PC-3 (cell line): Measurements from ENCODE around the gene PFAS. TPM values are rescaled to one million over a fixed set of nuclear protein-coding genes. Genes with fewer than 3 reads are reported as not detected.

ENCODE experiments used
- ATAC-seq: fragments of 200-7000 bp; cut with Tn5 transposase; 2 replicates; pipeline ENCODE4 v1.9.1; 2020; ENCODE audit warnings: mild to moderate bottlenecking, moderate library complexity
- BruUV-seq: library from RNA; stranded (reverse); fragments of 400-500 nt; replicated peaks from 2 replicates; lab custom pipeline; 2021; lab: Mats Ljungman, UMichigan
- CTCF ChIA-PET: fragments of 300-600 bp; sonication (Branson Sonifier 250); formaldehyde crosslinking; loops from one replicate; lab custom pipeline; 2022; ENCODE audit warnings: antibody characterized with exemption; lab: Charles Lee
- POLR2A ChIA-PET: fragments of 300-600 bp; sonication (Branson Sonifier 250); formaldehyde crosslinking; loops from one replicate; lab custom pipeline; 2022; ENCODE audit warnings: antibody characterized with exemption; ENCODE audit not compliant: unreplicated experiment; lab: Charles Lee
- DNase-seq: peaks from one replicate; pipeline ENCODE4 v3.0.0-alpha.2; 2015
- H2AFZ ChIP-seq: fragments of 300-600 bp; sonication (generic); 2 replicates; pipeline ENCODE4 v1.6.0; 2016; ENCODE audit warnings: antibody characterized with exemption, low read length
- H3F3A ChIP-seq: fragments of 300-600 bp; sonication (generic); one replicate; pipeline ENCODE4 v1.6.0; 2017; ENCODE audit warnings: antibody characterized with exemption, low read length, control low read depth, mild to moderate bottlenecking; ENCODE audit not compliant: unreplicated experiment
- H3K27ac ChIP-seq: fragments of 300-600 bp; sonication (generic); 2 replicates; pipeline ENCODE4 v1.5.1; 2016; ENCODE audit warnings: mild to moderate bottlenecking, low read length
- H3K27me3 ChIP-seq: fragments of 300-600 bp; sonication (generic); 2 replicates; pipeline ENCODE4 v1.6.1; 2016; ENCODE audit warnings: low read length, mixed read lengths
- H3K36me3 ChIP-seq: fragments of 300-600 bp; sonication (generic); 2 replicates; pipeline ENCODE4 v1.6.1; 2016; ENCODE audit warnings: low read depth, mixed run types, low read length, mixed read lengths
- H3K4me1 ChIP-seq: fragments of 300-600 bp; sonication (generic); 2 replicates; pipeline ENCODE4 v1.5.1; 2016; ENCODE audit warnings: low read length; ENCODE audit not compliant: insufficient read depth
- H3K4me2 ChIP-seq: fragments of 300-600 bp; sonication (generic); 2 replicates; pipeline ENCODE4 v1.6.0; 2016; ENCODE audit warnings: low read length
- H3K4me3 ChIP-seq: fragments of 300-600 bp; sonication (generic); 2 replicates; pipeline ENCODE4 v1.5.1; 2016; ENCODE audit warnings: mild to moderate bottlenecking, low read length, mixed read lengths
- H3K79me2 ChIP-seq: fragments of 300-600 bp; sonication (generic); 2 replicates; pipeline ENCODE4 v1.6.1; 2017; ENCODE audit warnings: low read length, mixed read lengths
- H3K9ac ChIP-seq: fragments of 300-600 bp; sonication (generic); 2 replicates; pipeline ENCODE4 v1.6.0; 2016; ENCODE audit warnings: mild to moderate bottlenecking, low read length
- H3K9me2 ChIP-seq: fragments of 300-600 bp; sonication (generic); replicated peaks from 2 replicates; pipeline ENCODE4 v1.6.1; 2016; ENCODE audit warnings: mixed run types, low read length, mixed read lengths
- H3K9me3 ChIP-seq: fragments of 300-600 bp; sonication (generic); 2 replicates; pipeline ENCODE4 v1.6.1; 2016; ENCODE audit warnings: low read length, mixed read lengths
- H4K20me1 ChIP-seq: fragments of 300-600 bp; sonication (generic); 2 replicates; pipeline ENCODE4 v1.6.1; 2016; ENCODE audit warnings: low read length, mixed read lengths
- CTCF ChIP-seq: fragments of 300-600 bp; sonication (generic); conservative IDR thresholded peaks from 2 replicates; pipeline ENCODE4 v1.5.1; 2017; ENCODE audit warnings: antibody characterized with exemption, low read depth, mild to moderate bottlenecking, low read length
- EZH2 ChIP-seq: fragments of 300-600 bp; sonication (generic); IDR thresholded peaks from one replicate; pipeline ENCODE4 v1.6.1; 2017; ENCODE audit warnings: antibody characterized with exemption, mild to moderate bottlenecking, low read length; ENCODE audit not compliant: unreplicated experiment
- EZH2phosphoT487 ChIP-seq: fragments of 300-600 bp; sonication (generic); IDR thresholded peaks from 2 replicates; pipeline ENCODE4 v1.6.1; 2018; ENCODE audit warnings: mild to moderate bottlenecking, antibody characterized with exemption, low read length, borderline replicate concordance
- intact Hi-C: fragments of 100-400 bp; cut with micrococcal nuclease; formaldehyde crosslinking; loops from 2 replicates; pipeline ENCODE4 v1.9.0; 2023
- total RNA-seq: library from RNA; depleted of rRNA; stranded (reverse); fragments of >200 nt; gene quantifications from 2 replicates; pipeline ENCODE4 v1.2.3, GENCODE V29; 2014

PFAS gene
- total RNA-seq, 1 experiment from 2014 or later: 29.0 TPM

GRCh38 chr17:8220783-8221662, 28.1 kb upstream of the PFAS start:
- H3K9me2 ChIP-seq: no peaks in the 10 kb centered on the region
- no peak for TF ChIP-seq EZH2phosphoT487
- no peak for TF ChIP-seq EZH2
- TF ChIP-seq CTCF: no peak
- no peaks in the 10 kb centered on the region for H4K20me1 ChIP-seq
- peak overlapping the region; percentile 79 for H3K9ac ChIP-seq
- ATAC-seq (peak; percentile 37), DNase-seq (peak; percentile 93)
- H3K27ac ChIP-seq: peak overlapping the region; percentile 86
- no peaks in the 10 kb centered on the region for H3F3A ChIP-seq
- BruUV-seq: no TSS peak
- ChIA-PET CTCF (interaction anchor here (0.6 kb wide), 1 partner anchor 11 kb away, joined by 3 read pairs; the partner anchor contains the start of gene AURKB), POLR2A (interaction anchor here (0.7 to 0.8 kb wide), 2 partner anchors 13 to 63 kb away, joined by 3 to 7 read pairs; no protein-coding TSS in a partner anchor)
- H3K27me3 ChIP-seq: no peaks in the 10 kb centered on the region
- H3K79me2 ChIP-seq: no peaks in the 10 kb centered on the region
- intact Hi-C loops: loop anchor here (1.0 to 5.0 kb wide), 2 partner anchors 34 to 84 kb away; no protein-coding TSS in a partner anchor
- H3K4me3 ChIP-seq: peak overlapping the region; percentile 82
- no peaks in the 10 kb centered on the region for H3K36me3 ChIP-seq
- H3K4me1 ChIP-seq: peaks cover 10% of the 10 kb centered on the region
- peak overlapping the region; percentile 96 for H3K4me2 ChIP-seq
- peak overlapping the region; percentile 76 for H2AFZ ChIP-seq
- H3K9me3 ChIP-seq: no peaks in the 10 kb centered on the region

DNA sequence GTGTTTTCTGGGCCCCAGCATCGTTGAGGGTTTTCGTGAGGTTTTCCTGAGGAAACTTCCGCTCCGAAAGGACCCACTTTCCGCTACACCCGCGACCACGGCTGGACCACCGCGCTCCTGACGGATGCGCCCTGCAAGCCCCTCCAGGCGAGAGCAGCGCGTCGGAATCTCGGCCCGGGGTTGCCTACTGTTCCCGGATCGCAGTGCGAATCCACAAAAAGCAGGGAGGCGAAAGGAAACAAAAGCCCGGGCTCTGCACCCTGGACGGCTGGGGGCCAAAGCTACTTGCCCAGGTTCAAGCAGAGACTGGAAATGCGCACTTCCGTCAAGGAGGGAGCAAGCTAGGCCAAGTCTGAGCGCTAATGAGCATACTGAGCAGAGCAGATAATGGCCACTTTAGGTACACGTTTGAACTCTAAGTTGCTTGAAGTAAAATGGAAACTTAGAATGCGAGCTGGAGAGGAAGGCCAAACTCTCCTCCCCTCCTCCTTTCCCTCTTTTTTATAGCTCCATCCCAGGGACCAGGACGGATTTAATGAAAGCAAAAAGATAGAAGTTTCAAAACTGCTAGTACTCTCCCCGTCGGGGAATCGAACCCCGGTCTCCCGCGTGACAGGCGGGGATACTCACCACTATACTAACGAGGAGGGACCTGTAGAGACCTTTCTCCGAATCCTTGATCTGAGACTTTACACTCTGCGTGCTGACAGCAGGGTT, 27.3 kb upstream of the PFAS start:
- Histone ChIP-seq H2AFZ (peak overlapping the region; percentile 62), H3K79me2 (no peaks in the 10 kb centered on the region), H3K9me3 (no peaks in the 10 kb centered on the region), H3K4me2 (peak overlapping the region; percentile 96), H3K4me1 (peaks cover 10% of the 10 kb centered on the region), H3K9me2 (no peaks in the 10 kb centered on the region), H4K20me1 (no peaks in the 10 kb centered on the region), H3K4me3 (peak overlapping the region; percentile 82), H3K36me3 (no peaks in the 10 kb centered on the region), H3F3A (peaks cover 4% of the 10 kb centered on the region), H3K9ac (peak overlapping the region; percentile 93), H3K27ac (peak overlapping the region; percentile 91), H3K27me3 (no peaks in the 10 kb centered on the region)
- intact Hi-C loops: loop anchor here (1.0 to 5.0 kb wide), 4 partner anchors 25 to 102 kb away; no protein-coding TSS in a partner anchor
- no TSS peak for BruUV-seq
- ChIA-PET POLR2A (interaction anchor here (0.6 to 0.8 kb wide), 3 partner anchors 14 to 62 kb away, joined by 3 to 7 read pairs (median 4); no protein-coding TSS in a partner anchor), CTCF (no interaction called here)
- ATAC-seq (peak; percentile 46), DNase-seq (peak; percentile 87)
- no peak for TF ChIP-seq EZH2
- no peak for TF ChIP-seq EZH2phosphoT487
- no peak for TF ChIP-seq CTCF
